Epithelial cell of proximal tubule (primary cell): ENCODE measurements around the gene BCAP31. TPM values are rescaled to one million over a fixed set of nuclear protein-coding genes. Genes with fewer than 3 reads are reported as not detected.
A peak's percentile ranks its signal among the peaks of the same experiment; 100 is the strongest.

Experiments
- DNase-seq: peaks from one replicate; pipeline ENCODE4 v3.0.0-alpha.2; 2011; ENCODE audit warnings: low read depth
- H3K4me3 ChIP-seq: 2 replicates; pipeline ENCODE4 v1.5.1; 2011; ENCODE audit warnings: low read depth, mild to moderate bottlenecking, low read length
- CTCF ChIP-seq: conservative IDR thresholded peaks from 2 replicates; pipeline ENCODE4 v1.5.1; 2012; ENCODE audit warnings: low read depth, mild to moderate bottlenecking, low read length
- total RNA-seq: library from RNA; depleted of rRNA; stranded (reverse); fragments of >200 nt; gene quantifications from 2 replicates; pipeline ENCODE4 v1.2.3, GENCODE V29; 2015

Gene BCAP31
- total RNA-seq = 155 and 163 TPM in 2 replicates

GRCh38 chrX:153724252-153725038, at the start of gene BCAP31, which contains the start of gene ABCD1:
BCAP31 (minus strand) TSS chrX:153724387; CDS start chrX:153723244, 1,143 bp downstream.
ABCD1 (plus strand) TSS chrX:153724856; CDS start chrX:153725267, 411 bp downstream.
- no peak for TF ChIP-seq CTCF
- no peak for DNase-seq

GRCh38 chrX:153773218-153773611, 49.0 kb upstream of the BCAP31 start:
- no peak for DNase-seq
- no peak overlapping the region for H3K4me3 ChIP-seq
- TF ChIP-seq CTCF = no peak

More at GRCh38 chrX:153724252-153725038, at the start of gene BCAP31, which contains the start of gene ABCD1:
- peak within 1 kb of the TSS; percentile 73 for H3K4me3 ChIP-seq

- DNase-seq = no peak
- no peak for TF ChIP-seq CTCF
Observed at GRCh38 chrX:153772316-153773217, 48.4 kb upstream of the BCAP31 start.

DNA sequence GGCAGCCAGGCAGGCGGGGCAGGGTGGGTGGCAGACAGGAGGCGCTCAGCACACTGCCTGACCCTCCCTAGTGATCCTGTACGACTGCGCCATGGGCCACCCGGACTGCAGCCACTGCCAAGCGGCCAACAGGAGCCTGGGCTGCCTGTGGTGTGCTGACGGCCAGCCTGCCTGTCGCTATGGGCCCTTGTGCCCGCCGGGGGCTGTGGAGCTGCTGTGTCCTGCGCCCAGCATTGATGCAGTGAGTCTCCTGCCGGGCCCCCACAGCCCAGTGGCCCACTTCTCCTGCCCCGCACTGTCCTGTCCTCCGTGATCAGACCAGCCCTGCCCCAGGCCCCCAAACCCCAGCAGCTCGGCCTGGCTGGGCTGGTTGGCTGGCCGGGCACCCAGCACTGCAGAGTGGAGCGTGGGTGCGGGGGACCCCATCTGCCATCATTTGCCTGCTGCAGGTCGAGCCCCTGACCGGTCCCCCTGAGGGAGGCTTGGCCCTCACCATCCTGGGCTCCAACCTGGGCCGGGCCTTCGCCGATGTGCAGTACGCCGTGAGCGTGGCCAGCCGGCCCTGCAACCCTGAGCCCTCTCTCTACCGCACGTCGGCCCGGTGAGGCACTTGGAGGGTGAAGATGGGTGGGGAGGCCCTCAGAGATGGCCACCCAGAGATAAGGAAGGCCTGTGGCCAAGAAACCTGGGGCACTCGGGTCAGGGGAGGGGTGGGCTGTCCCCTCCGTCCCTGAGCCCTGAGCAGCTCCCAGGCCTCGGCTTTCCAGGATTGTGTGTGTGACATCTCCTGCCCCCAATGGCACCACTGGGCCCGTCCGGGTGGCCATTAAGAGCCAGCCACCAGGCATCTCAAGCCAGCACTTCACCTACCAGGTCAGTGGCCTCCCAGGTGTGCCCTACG, 47.5 kb upstream of the BCAP31 start:
- no peak for TF ChIP-seq CTCF
- H3K4me3 ChIP-seq = no peak overlapping the region
- DNase-seq = no peak

More at GRCh38 chrX:153772316-153773217, 48.4 kb upstream of the BCAP31 start:
- H3K4me3 ChIP-seq = no peak overlapping the region

DNA sequence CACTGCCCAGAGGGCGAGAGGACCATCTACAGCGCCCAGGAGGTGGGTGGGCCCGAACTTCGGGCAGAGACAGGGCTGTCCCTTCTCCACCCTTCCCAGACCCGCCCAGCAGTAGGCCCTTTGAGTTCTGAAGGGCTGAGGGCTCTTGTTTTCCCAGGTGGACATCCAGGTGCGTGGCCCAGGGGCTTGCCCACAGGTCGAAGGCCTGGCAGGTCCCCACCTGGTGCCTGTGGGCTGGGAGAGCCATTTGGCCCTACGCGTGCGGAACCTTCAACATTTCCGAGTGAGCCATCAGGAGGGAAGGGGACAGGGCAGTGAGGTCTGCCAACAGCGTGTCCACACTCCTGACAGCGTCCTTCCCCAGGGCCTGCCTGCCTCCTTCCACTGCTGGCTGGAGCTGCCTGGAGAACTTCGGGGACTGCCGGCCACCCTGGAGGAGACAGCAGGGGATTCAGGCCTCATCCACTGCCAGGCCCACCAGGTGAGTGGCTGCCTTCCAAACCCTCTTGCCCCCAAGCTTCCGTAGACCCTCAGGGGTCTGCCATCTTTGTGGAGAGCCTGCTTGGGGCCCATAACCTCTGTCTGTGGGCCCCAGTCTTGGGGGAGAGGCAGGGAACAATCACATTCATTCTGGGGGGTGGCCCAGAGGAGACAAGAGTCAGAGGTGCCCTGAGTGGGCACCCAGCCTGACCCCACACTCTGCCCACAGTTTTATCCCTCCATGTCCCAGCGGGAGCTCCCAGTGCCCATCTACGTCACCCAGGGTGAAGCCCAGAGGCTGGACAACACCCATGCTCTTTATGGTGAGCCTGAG, 46.6 kb upstream of the BCAP31 start:
- no peak for TF ChIP-seq CTCF
- no peak overlapping the region for H3K4me3 ChIP-seq
- no peak for DNase-seq
